LNCaP clone FGC (cell line): ENCODE results near the gene SFXN4.

Source experiments
- DNase-seq: peaks from one replicate; pipeline ENCODE4 v3.0.0-alpha.2; 2011; ENCODE audit warnings: low read depth
- H3K4me3 ChIP-seq: 2 replicates; pipeline ENCODE4 v1.5.1; 2011; ENCODE audit warnings: mild to moderate bottlenecking, low read depth, low read length, control low read depth
- TF ChIP-seq, protein P1 (sequence below): IDR thresholded peaks from 2 replicates; pipeline ENCODE4 v1.5.1; 2012; ENCODE audit warnings: mild to moderate bottlenecking; ENCODE audit not compliant: control insufficient read depth, insufficient read depth; ENCODE audit errors: extremely low read depth

SFXN4 gene

DNA sequence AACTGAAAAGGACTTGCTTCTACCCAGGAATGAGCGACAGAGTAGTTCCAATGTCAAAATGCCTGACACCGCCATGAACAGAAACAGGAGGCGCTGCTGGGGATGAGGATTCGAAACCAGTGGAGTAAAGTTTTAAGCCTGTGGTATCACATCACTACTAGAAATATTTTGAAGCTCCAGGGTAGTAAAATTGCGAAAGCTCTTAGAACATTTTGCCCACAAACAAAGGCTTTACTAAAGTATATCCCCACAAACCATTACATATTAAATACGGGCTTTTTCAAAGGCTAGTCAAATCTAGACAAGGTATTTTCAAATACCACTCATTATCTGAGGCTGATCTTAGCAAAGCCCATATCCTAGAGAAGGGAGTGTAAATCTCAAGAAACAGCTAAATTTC, 10.7 kb upstream of the SFXN4 start:
- no peak for DNase-seq
- TF ChIP-seq, protein P1, sequence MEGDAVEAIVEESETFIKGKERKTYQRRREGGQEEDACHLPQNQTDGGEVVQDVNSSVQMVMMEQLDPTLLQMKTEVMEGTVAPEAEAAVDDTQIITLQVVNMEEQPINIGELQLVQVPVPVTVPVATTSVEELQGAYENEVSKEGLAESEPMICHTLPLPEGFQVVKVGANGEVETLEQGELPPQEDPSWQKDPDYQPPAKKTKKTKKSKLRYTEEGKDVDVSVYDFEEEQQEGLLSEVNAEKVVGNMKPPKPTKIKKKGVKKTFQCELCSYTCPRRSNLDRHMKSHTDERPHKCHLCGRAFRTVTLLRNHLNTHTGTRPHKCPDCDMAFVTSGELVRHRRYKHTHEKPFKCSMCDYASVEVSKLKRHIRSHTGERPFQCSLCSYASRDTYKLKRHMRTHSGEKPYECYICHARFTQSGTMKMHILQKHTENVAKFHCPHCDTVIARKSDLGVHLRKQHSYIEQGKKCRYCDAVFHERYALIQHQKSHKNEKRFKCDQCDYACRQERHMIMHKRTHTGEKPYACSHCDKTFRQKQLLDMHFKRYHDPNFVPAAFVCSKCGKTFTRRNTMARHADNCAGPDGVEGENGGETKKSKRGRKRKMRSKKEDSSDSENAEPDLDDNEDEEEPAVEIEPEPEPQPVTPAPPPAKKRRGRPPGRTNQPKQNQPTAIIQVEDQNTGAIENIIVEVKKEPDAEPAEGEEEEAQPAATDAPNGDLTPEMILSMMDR: no peak
- no peak overlapping the region for H3K4me3 ChIP-seq

DNA sequence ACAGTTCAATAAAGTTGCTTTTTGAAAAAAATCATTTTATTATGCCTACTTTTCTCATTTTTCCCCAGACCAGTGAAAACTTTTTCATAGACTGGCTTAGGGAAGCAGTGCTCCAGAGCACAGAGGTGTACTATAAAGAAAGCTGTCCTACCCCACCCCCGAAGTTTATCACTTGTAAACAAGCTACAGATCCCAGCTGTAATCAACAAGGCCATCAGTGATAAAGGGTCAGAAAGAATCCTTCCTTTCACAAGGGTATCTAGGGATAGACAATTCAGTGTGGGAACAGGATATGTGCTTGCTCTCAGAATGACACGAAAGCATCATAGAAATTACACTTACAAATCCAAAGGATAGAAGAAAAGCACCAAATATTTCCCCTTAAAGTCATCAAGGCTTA, 8.6 kb upstream of the SFXN4 start:
- TF ChIP-seq, protein P1: no peak
- no peak for DNase-seq

GRCh38 chr10:119167041-119167440, 1.5 kb upstream of the SFXN4 start:
- no peak overlapping the region for H3K4me3 ChIP-seq
- no peak for DNase-seq
- TF ChIP-seq, protein P1: no peak

More for the DNA sequence above, 8.6 kb upstream of the SFXN4 start:
- H3K4me3 ChIP-seq: no peak overlapping the region

GRCh38 chr10:119166564-119166963, 1.1 kb upstream of the SFXN4 start:
- DNase-seq: no peak
- H3K4me3 ChIP-seq: no peak overlapping the region
- TF ChIP-seq, protein P1: no peak

DNA sequence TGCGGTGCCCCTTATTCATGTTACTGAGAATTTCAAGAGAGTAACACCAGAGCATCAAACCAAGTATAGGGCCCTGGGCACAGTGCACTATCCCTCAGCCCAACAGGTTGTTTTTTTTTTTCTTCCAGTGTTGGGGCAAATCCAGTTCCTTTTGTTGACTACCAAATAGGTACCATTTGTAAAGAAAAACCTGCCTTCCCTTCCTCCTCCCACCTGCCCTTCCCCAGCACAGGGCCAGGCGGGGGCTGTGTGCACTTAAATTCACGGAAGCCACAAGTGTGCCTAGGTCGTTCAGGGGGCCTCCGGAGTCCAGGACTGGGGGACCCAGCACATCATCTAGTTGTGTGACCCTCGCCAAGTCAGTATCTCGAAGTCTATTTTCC, 595 bp upstream of the SFXN4 start:
- DNase-seq: no peak
- TF ChIP-seq, protein P1: no peak
- H3K4me3 ChIP-seq: peak overlapping the region; percentile 84

DNA sequence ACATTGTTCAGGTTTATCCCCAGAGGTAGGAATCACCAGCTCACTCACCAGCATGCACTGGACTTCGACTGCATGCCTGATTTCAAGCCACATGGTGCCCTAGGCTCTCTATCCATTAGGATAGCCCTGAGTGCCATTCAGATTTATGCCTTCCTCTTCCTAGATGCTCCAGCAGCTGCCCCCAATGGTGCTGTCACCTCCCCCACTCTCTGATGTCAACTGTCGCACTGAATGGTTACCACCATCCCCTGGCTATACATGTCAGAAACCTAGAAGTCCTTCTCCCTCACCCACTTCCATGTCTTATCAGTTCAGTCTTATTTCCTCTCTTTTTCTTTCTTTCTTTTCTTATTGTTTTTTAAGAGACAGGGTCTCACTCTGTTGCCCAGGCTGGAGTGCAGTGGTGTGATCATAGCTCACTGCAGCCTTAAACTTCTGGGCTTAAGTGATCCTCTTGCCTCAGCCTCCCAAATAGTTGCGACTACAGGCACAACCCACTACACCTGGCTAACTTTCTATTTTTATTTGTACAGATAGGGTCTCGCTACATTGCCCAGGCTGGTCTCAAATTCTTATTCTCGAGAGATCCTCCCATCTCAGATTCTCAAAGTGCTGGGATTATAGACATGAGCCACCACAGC, 2.9 kb downstream of the SFXN4 start:
- no peak for DNase-seq
- H3K4me3 ChIP-seq: no peak overlapping the region
- TF ChIP-seq, protein P1: no peak
